PC-9 (cell line): ENCODE measurements around the gene RBM14.

Source experiments
- CTCF ChIP-seq: fragments of 200-600 bp; sonication (generic); conservative IDR thresholded peaks from 2 replicates; pipeline ENCODE4 v1.6.1; 2017; ENCODE audit warnings: mixed run types, antibody characterized with exemption, mild to moderate bottlenecking, moderate library complexity
- EZH2 ChIP-seq: fragments of 200-600 bp; sonication (generic); IDR thresholded peaks from 2 replicates; pipeline ENCODE4 v1.8.0; 2017; ENCODE audit warnings: antibody characterized with exemption, low read depth

DNA sequence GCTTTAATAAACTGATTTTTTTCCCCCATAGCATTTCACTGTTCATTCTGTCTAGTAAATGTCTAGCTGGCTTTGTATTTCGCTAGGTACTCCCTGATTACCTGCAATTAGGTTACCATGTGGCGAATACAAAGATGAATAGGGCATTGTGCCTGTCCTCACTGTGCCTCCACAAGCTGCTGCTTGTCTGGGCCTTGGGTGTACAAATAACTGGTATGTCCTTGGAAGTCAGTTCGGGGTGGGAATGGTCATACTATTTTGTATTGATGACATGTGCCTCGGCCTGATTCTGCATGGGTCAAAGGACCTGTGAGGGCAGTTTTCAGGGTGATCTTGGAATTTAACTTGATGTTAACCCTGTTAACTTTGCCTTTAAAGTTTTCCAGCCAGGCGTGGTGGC, 33.5 kb downstream of the RBM14 start:
- TF ChIP-seq CTCF (no peak), EZH2 (no peak)
